ENCODE data around the gene VSIG10. TPM values are rescaled to one million over a fixed set of nuclear protein-coding genes. Genes with fewer than 3 reads are reported as not detected.

The VSIG10 gene
- total RNA-seq, 2 donors from 2014 or later: 60.0 to 69.0 TPM

- H3K36me3 ChIP-seq: no peaks in the 10 kb centered on the region
- intact Hi-C loops (cut with DNase I): no loop called here
These were observed 48.7 kb downstream of the VSIG10 start for GRCh38 chr12:118055144-118055557.

GRCh38 chr12:118053071-118053985, 50.5 kb downstream of the VSIG10 start:
- H3K9ac ChIP-seq (ENCODE audit: low read depth in 2 of 2, low read length in 2 of 2): peak overlapping the region in 1 of 2 donors; percentile 61

More at GRCh38 chr12:118055144-118055557, 48.7 kb downstream of the VSIG10 start:
- H3K4me3 ChIP-seq: no peak overlapping the region
- H3K4me1 ChIP-seq: peaks cover 27% of the 10 kb centered on the region
- no peak overlapping the region for H3K9ac ChIP-seq (ENCODE audit: low read depth in 2 of 2, low read length in 2 of 2)
- DNase-seq: peak; percentile 45
- no peaks in the 10 kb centered on the region for H3K27me3 ChIP-seq
- peak; percentile 49 for TF ChIP-seq CTCF (IDR thresholded peaks at IDR 0.05)
- H3K27ac ChIP-seq: no peak overlapping the region
- no peaks in the 10 kb centered on the region for H3K9me3 ChIP-seq

GRCh38 chr12:118052324-118053070, 51.3 kb downstream of the VSIG10 start:
- H3K27ac ChIP-seq: peak overlapping the region; percentile 86
- intact Hi-C loops (cut with DNase I): no loop called here
- H3K4me3 ChIP-seq: peak overlapping the region; percentile 4
- peaks cover 23% of the 10 kb centered on the region for H3K4me1 ChIP-seq
- TF ChIP-seq CTCF (IDR thresholded peaks at IDR 0.05): no peak
- DNase-seq: peak; percentile 89
- H3K27me3 ChIP-seq: no peaks in the 10 kb centered on the region
- peak overlapping the region in 1 of 2 donors; percentile 61 for H3K9ac ChIP-seq (ENCODE audit: low read depth in 2 of 2, low read length in 2 of 2)
- no peaks in the 10 kb centered on the region for H3K9me3 ChIP-seq
- no peaks in the 10 kb centered on the region for H3K36me3 ChIP-seq

More at GRCh38 chr12:118053071-118053985, 50.5 kb downstream of the VSIG10 start:
- DNase-seq: no peak
- Histone ChIP-seq H3K27me3 (no peaks in the 10 kb centered on the region), H3K9me3 (no peaks in the 10 kb centered on the region), H3K4me1 (peaks cover 26% of the 10 kb centered on the region), H3K36me3 (no peaks in the 10 kb centered on the region), H3K4me3 (no peak overlapping the region), H3K27ac (peak overlapping the region; percentile 86)
- intact Hi-C loops (cut with DNase I): no loop called here
- TF ChIP-seq CTCF (IDR thresholded peaks at IDR 0.05): no peak

DNA sequence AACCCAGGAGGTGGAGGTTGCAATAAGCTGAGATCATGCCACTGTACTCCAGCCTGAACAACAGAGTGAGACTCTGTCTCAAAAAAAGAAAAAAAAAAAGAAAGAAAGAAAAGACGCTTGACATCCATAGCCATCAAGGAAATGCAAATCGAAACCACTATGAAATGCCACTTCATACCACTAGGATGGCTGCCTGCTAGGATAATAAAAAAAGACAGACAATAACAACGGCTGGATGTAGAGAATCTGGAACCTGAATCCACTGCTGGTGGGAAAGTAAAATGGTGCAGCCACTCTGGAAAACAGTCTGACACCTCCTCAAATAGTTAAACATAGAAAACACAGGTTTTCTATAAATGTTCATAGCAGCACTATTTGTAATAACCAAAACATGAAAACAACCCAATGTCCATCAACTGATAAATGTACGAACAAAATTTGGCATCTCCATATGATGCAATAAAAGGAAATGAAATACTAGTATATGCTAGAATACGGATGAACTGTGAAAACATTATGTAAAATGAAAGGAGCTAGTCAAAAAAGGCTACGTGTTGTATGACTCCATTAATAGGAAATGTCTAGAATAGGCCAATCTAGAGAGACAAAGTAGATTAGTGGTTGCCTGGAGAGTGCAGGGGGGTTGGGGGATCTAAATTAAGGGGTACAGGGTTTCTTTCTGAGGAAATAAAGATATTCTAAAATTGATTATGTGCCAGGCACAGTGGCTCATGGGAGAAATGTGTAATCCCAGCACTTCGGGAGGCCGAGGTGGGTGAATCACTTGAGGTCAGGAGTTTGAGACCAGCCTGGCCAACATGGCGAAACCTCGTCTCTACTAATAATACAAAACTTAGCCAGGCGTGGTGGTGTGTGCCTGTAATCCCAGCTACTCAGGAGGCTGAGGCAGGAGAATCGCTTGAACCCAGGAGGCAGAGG, 52.6 kb downstream of the VSIG10 start:
- H3K27ac ChIP-seq: peak overlapping the region; percentile 86
- no peak for TF ChIP-seq CTCF (IDR thresholded peaks at IDR 0.05)
- H3K36me3 ChIP-seq: no peaks in the 10 kb centered on the region
- no peak overlapping the region for H3K4me3 ChIP-seq
- no peaks in the 10 kb centered on the region for H3K9me3 ChIP-seq
- DNase-seq: no peak
- H3K27me3 ChIP-seq: no peaks in the 10 kb centered on the region
- intact Hi-C loops (cut with DNase I): no loop called here
- H3K4me1 ChIP-seq: peaks cover 16% of the 10 kb centered on the region
- no peak overlapping the region for H3K9ac ChIP-seq (ENCODE audit: low read depth in 2 of 2, low read length in 2 of 2)

DNA sequence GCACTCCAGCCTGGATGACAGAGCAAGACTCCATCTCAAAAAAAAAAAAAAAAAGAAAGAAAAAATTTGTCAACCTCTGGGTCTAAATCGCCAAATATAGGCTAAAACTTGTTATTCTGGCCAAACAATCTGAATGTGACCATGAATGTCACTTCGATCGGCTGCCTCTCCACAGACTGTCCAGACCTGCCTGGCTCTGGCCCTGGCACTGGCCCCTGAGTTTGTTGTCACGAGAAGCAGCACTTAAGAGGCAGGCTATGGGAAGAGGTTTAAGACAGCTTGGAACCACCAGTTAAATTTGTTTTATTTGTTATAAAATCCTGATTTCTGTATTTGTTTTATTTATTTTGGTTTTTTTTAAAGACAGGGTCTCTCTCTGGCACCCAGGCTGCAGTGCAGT, 57.4 kb downstream of the VSIG10 start:
- Histone ChIP-seq H3K4me3 (no peak overlapping the region), H3K27me3 (no peaks in the 10 kb centered on the region), H3K9me3 (no peaks in the 10 kb centered on the region), H3K4me1 (no peaks in the 10 kb centered on the region), H3K27ac (no peak overlapping the region), H3K36me3 (no peaks in the 10 kb centered on the region), H3K9ac (ENCODE audit: low read depth in 2 of 2, low read length in 2 of 2) (no peak overlapping the region)
- intact Hi-C loops (cut with DNase I): no loop called here
- no peak for DNase-seq
- TF ChIP-seq CTCF (IDR thresholded peaks at IDR 0.05): no peak
